Astrocyte (in vitro differentiated cells and primary cell): Measurements from ENCODE around the gene SLFN12L. TPM values are rescaled to one million over a fixed set of nuclear protein-coding genes. Genes with fewer than 3 reads are reported as not detected.

Experiments used
- DNase-seq: peaks from one replicate; pipeline ENCODE4 v3.0.0-alpha.2; 2010; ENCODE audit warnings: low read depth
- FAIRE-seq: peaks from 2 replicates; lab custom pipeline; 2011; peaks lifted over from hg19 to GRCh38; lab: Jason Lieb, UNC
- H2AFZ ChIP-seq: 2 replicates; pipeline ENCODE4 v1.6.0; 2012; ENCODE audit warnings: low read depth, low read length, inconsistent platforms
- H3K27ac ChIP-seq: 2 replicates; pipeline ENCODE4 v1.5.1; 2011; ENCODE audit warnings: low read depth, low read length, inconsistent platforms
- H3K27me3 ChIP-seq: 2 replicates; pipeline ENCODE4 v1.6.0; 2011; ENCODE audit warnings: low read length, inconsistent platforms; ENCODE audit not compliant: insufficient read depth
- H3K36me3 ChIP-seq: 2 replicates; pipeline ENCODE4 v1.5.1; 2011; ENCODE audit warnings: low read length, inconsistent platforms; ENCODE audit not compliant: insufficient read depth
- H3K4me1 ChIP-seq: 2 replicates; pipeline ENCODE4 v1.5.1; 2011; ENCODE audit warnings: low read length, inconsistent platforms; ENCODE audit not compliant: insufficient read depth
- H3K4me2 ChIP-seq: 2 replicates; pipeline ENCODE4 v1.6.0; 2012; ENCODE audit warnings: low read length, inconsistent platforms
- H3K4me3 ChIP-seq: 2 replicates; pipeline ENCODE4 v1.5.1; 2011; ENCODE audit warnings: low read depth, mild to moderate bottlenecking, low read length, inconsistent platforms; ENCODE audit not compliant: insufficient read depth
- H3K79me2 ChIP-seq: 2 replicates; pipeline ENCODE4 v1.6.0; 2012; ENCODE audit warnings: mild to moderate bottlenecking, low read length, inconsistent platforms; ENCODE audit not compliant: insufficient read depth
- H3K9ac ChIP-seq: 2 replicates; pipeline ENCODE4 v1.6.0; 2012; ENCODE audit warnings: mild to moderate bottlenecking, low read length, inconsistent platforms
- H3K9me3 ChIP-seq: 2 replicates; pipeline ENCODE4 v1.5.1; 2012; ENCODE audit warnings: low read depth, mild to moderate bottlenecking, low read length, inconsistent platforms; ENCODE audit not compliant: insufficient read depth
- H4K20me1 ChIP-seq: 2 replicates; pipeline ENCODE4 v1.6.0; 2012; ENCODE audit warnings: low read length, inconsistent platforms; ENCODE audit not compliant: insufficient read depth
- H3K27ac Mint-ChIP-seq: one replicate; pipeline ENCODE4 v1.8.0; 2021; ENCODE audit warnings: mild to moderate bottlenecking, mixed read lengths; ENCODE audit not compliant: unreplicated experiment
- H3K27me3 Mint-ChIP-seq: one replicate; pipeline ENCODE4 v1.8.0; 2021; ENCODE audit warnings: low read depth, mixed read lengths; ENCODE audit not compliant: unreplicated experiment
- H3K36me3 Mint-ChIP-seq: one replicate; pipeline ENCODE4 v1.8.0; 2021; ENCODE audit warnings: low read depth, mixed read lengths; ENCODE audit not compliant: unreplicated experiment
- H3K4me1 Mint-ChIP-seq: one replicate; pipeline ENCODE4 v1.8.0; 2021; ENCODE audit warnings: low read depth, mixed read lengths; ENCODE audit not compliant: unreplicated experiment
- H3K4me3 Mint-ChIP-seq: one replicate; pipeline ENCODE4 v1.8.0; 2021; ENCODE audit warnings: mild to moderate bottlenecking, moderate library complexity, mixed read lengths; ENCODE audit not compliant: unreplicated experiment
- H3K9me3 Mint-ChIP-seq: one replicate; pipeline ENCODE4 v1.8.0; 2021; ENCODE audit warnings: mild to moderate bottlenecking, mixed read lengths; ENCODE audit not compliant: unreplicated experiment
- CTCF ChIP-seq: IDR thresholded peaks from 2 replicates; pipeline ENCODE4 v1.5.1; 2011; ENCODE audit warnings: low read depth, mild to moderate bottlenecking, inconsistent platforms, low read length, moderate library complexity; ENCODE audit not compliant: insufficient read depth
- EZH2 ChIP-seq: IDR thresholded peaks from 2 replicates; pipeline ENCODE4 v1.6.1; 2012; ENCODE audit warnings: mild to moderate bottlenecking, low read length, inconsistent platforms; ENCODE audit not compliant: insufficient read depth
- total RNA-seq: library from RNA; stranded (reverse); gene quantifications from 2 replicates; pipeline ENCODE4 v1.2.1, GENCODE V29; 2021

Gene SLFN12L
- total RNA-seq, 1 donor from 2014 or later: 0.14 TPM

- no peak overlapping the region for H3K27ac ChIP-seq
- H3K4me3 Mint-ChIP-seq: no peak overlapping the region
- no peaks in the 10 kb centered on the region for H3K79me2 ChIP-seq
- H3K36me3 Mint-ChIP-seq: no peaks in the 10 kb centered on the region
- peaks cover 20% of the 10 kb centered on the region for H3K27me3 ChIP-seq
- no peaks in the 10 kb centered on the region for H3K36me3 ChIP-seq
- peaks cover 1% of the 10 kb centered on the region for H3K4me1 Mint-ChIP-seq
- no peak overlapping the region for H3K9ac ChIP-seq
- H3K9me3 ChIP-seq: no peaks in the 10 kb centered on the region
- DNase-seq (no peak), FAIRE-seq (no peak)
- H4K20me1 ChIP-seq: no peaks in the 10 kb centered on the region
- H3K4me1 ChIP-seq: no peaks in the 10 kb centered on the region
- H2AFZ ChIP-seq: no peak overlapping the region
- H3K27ac Mint-ChIP-seq: no peak overlapping the region
- no peak overlapping the region for H3K4me3 ChIP-seq
- H3K9me3 Mint-ChIP-seq: no peaks in the 10 kb centered on the region
- H3K4me2 ChIP-seq: no peak overlapping the region
- peaks cover 21% of the 10 kb centered on the region for H3K27me3 Mint-ChIP-seq
- no peak for TF ChIP-seq EZH2
- no peak for TF ChIP-seq CTCF
These were observed 18.2 kb upstream of the SLFN12L start for GRCh38 chr17:35555691-35556090.

GRCh38 chr17:35554668-35555067, 17.2 kb upstream of the SLFN12L start:
- no peak overlapping the region for H3K9ac ChIP-seq
- H3K4me1 ChIP-seq: no peaks in the 10 kb centered on the region
- H3K27ac ChIP-seq: no peak overlapping the region
- H3K4me2 ChIP-seq: no peak overlapping the region
- Mint-ChIP-seq H3K9me3 (no peaks in the 10 kb centered on the region), H3K36me3 (no peaks in the 10 kb centered on the region), H3K4me3 (no peak overlapping the region), H3K4me1 (no peaks in the 10 kb centered on the region), H3K27ac (no peak overlapping the region), H3K27me3 (peaks cover 21% of the 10 kb centered on the region)
- H3K4me3 ChIP-seq: no peak overlapping the region
- peaks cover 21% of the 10 kb centered on the region for H3K27me3 ChIP-seq
- no peak for DNase-seq
- H3K79me2 ChIP-seq: no peaks in the 10 kb centered on the region
- FAIRE-seq: no peak
- no peak overlapping the region for H2AFZ ChIP-seq
- TF ChIP-seq EZH2 (no peak), CTCF (no peak)
- H3K9me3 ChIP-seq: no peaks in the 10 kb centered on the region
- H4K20me1 ChIP-seq: no peaks in the 10 kb centered on the region
- no peaks in the 10 kb centered on the region for H3K36me3 ChIP-seq

- H3K27me3 ChIP-seq: peaks cover 17% of the 10 kb centered on the region
- no peaks in the 10 kb centered on the region for H4K20me1 ChIP-seq
- H3K27me3 Mint-ChIP-seq: peaks cover 17% of the 10 kb centered on the region
- H3K9me3 Mint-ChIP-seq: no peaks in the 10 kb centered on the region
- no peak overlapping the region for H2AFZ ChIP-seq
- H3K36me3 ChIP-seq: no peaks in the 10 kb centered on the region
- H3K27ac ChIP-seq: no peak overlapping the region
- no peak overlapping the region for H3K4me3 Mint-ChIP-seq
- H3K4me2 ChIP-seq: no peak overlapping the region
- H3K36me3 Mint-ChIP-seq: no peaks in the 10 kb centered on the region
- TF ChIP-seq EZH2 (no peak), CTCF (no peak)
- H3K4me1 Mint-ChIP-seq: no peaks in the 10 kb centered on the region
- no peaks in the 10 kb centered on the region for H3K79me2 ChIP-seq
- no peak for DNase-seq
- no peak for FAIRE-seq
- no peaks in the 10 kb centered on the region for H3K9me3 ChIP-seq
- H3K4me3 ChIP-seq: no peak overlapping the region
- no peak overlapping the region for H3K27ac Mint-ChIP-seq
- H3K4me1 ChIP-seq: no peaks in the 10 kb centered on the region
- no peak overlapping the region for H3K9ac ChIP-seq
These were observed 15.8 kb upstream of the SLFN12L start for GRCh38 chr17:35553310-35553709.
